Glomerular visceral epithelial cell (primary cell): ENCODE results near the gene XPO1.
"Not testable (repeated sequence)": the region's sequence is repeated elsewhere in the genome, so short reads cannot be mapped to it uniquely, and the experiment has no call there.

Source experiments
- DNase-seq: peaks from one replicate; pipeline ENCODE4 v3.0.0-alpha.2; 2016; ENCODE audit errors: extremely low spot score

XPO1 gene, protein sequence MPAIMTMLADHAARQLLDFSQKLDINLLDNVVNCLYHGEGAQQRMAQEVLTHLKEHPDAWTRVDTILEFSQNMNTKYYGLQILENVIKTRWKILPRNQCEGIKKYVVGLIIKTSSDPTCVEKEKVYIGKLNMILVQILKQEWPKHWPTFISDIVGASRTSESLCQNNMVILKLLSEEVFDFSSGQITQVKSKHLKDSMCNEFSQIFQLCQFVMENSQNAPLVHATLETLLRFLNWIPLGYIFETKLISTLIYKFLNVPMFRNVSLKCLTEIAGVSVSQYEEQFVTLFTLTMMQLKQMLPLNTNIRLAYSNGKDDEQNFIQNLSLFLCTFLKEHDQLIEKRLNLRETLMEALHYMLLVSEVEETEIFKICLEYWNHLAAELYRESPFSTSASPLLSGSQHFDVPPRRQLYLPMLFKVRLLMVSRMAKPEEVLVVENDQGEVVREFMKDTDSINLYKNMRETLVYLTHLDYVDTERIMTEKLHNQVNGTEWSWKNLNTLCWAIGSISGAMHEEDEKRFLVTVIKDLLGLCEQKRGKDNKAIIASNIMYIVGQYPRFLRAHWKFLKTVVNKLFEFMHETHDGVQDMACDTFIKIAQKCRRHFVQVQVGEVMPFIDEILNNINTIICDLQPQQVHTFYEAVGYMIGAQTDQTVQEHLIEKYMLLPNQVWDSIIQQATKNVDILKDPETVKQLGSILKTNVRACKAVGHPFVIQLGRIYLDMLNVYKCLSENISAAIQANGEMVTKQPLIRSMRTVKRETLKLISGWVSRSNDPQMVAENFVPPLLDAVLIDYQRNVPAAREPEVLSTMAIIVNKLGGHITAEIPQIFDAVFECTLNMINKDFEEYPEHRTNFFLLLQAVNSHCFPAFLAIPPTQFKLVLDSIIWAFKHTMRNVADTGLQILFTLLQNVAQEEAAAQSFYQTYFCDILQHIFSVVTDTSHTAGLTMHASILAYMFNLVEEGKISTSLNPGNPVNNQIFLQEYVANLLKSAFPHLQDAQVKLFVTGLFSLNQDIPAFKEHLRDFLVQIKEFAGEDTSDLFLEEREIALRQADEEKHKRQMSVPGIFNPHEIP (N-terminal part only)

DNA sequence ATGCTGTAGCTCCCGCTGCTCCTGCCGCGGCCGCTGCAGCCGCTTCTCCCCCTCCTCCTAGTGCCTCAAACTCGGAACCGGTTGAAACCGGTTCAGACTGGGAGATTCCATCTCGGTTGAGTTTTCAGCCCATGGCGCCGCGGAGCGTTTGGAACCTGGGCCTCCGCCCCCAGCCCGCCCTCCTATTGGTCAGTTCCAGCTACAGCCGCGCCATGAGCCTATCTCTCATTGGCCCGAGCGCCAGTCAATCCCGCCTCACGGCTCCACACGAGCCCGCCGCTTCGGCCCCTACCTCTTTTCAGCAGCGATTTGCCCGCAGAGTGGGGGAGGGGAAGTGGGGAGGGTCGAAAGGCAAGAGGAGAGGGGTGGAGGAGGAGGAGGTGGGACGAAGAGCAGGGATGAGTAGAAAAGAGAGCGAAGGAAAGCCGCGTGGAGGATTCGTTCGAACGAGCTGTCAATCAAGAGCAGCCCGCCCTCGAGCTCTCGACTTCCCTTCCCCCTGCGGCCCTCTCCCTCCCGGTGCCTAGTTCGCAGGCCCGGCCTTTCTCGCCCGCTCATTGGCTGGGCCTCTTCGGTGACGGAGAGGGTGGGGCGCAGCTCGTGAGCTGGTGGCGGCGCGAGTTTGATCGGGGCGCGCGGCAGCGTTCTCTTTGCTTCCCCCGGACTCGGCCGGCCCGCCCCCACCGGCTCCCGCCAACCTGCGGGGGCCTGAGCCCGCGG, at the start of gene XPO1:
Gene XPO1 (minus strand): TSS at position 157 of the 720 bp plus-strand sequence. CDS start 4,459 bp downstream, outside the sequence.
- peak; percentile 98 for DNase-seq

GRCh38 chr2:61586928-61587327, 48.8 kb upstream of the XPO1 start:
- DNase-seq = not testable (repeated sequence)

DNA sequence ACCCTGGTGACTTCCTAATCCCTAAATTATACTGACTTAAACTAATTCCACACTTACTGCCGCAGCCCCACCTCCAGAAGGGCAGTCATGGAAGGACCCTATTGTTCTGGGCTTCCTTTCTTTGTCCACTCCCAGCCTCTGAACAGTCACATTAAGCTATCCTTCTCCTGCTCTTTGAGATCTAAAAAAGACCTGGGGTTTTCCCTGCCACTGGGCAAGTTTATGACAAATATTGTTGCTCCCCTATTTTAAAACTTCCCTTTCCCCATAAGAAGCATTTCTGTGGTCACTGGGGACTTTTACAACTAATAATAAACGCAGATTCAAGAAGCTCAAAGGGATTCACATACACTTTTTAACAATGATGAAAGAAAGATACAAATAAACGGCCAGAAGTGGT, 47.2 kb upstream of the XPO1 start:
- no peak for DNase-seq

GRCh38 chr2:61584368-61584767, 46.2 kb upstream of the XPO1 start:
- not testable (repeated sequence) for DNase-seq

GRCh38 chr2:61582165-61582564, 44.0 kb upstream of the XPO1 start:
- no peak for DNase-seq

DNA sequence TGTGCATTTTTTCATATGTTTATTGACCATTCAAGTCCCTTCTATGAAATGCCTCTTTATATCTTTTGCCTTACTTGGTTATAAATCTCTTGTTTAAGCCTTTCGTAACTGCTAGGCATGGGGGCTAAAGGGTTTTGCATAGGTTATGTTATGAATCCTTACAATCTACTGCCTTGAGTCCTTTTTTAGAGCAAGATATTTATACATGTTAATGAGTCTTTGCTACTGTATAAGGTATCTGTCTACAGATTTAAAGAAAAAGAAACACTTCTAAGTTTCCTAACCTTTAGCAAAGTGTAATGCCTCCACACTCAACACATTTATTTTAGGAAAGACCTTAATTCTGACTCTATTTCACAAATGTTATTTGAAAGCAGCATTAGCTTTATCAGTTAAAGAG, 43.6 kb upstream of the XPO1 start:
- DNase-seq = no peak

DNA sequence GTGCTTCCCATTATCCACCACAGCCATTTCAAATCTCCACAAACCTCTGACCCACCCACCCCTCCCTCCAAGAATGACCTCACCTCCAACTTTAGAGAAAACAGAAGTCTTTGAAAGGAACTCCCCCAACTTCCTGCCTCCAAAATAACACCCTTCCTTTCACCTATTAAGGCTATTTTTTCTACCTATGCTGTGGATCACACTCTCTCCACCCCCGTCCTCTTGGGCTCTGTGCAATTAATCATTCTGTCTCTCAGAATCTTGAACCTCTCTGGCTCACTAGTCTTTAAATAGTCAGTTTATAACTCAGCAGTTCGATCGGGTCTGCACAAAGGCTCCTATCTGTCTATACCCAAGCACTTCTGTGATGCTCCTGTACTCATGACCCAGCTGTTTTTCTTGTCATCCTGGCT, 37.3 kb upstream of the XPO1 start:
- no peak for DNase-seq

DNA sequence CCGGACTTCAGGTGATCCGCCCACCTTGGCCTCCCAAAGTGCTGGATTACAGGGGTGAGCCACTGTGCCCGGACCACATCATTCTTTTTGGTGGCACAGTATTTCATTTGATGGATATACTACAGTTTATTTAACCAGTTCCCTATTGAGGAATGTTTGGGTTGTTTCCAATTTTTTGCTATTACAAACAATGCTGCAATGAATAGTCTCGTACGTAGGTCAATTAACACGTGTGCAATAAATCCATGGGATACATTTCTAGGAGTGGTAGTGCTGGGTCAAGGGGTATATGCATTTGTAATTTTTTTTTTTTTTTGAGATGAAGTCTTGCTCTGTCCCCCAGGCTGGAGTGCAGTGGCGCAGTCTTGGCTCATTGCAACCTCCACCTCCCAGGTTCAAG, 28.4 kb upstream of the XPO1 start:
- DNase-seq = no peak

DNA sequence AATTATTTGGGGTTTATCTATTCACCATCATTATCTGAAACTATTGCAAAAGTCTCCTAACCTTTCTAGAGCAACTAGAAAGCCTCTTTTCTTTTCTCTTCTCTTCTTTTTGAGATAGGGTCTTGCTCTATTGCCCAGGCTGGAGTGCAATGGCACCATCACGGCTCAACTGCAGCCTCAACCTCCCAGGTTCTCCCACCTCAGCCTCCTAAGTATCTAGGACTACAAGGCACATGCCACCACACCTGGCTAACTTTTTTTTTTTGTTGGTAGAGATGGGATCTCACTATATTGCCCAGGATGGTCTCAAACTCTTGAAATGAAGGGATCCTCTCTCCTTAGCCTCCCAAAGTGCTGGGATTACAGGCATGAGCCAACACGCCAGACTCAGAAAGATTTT, 24.5 kb upstream of the XPO1 start:
- DNase-seq = no peak

DNA sequence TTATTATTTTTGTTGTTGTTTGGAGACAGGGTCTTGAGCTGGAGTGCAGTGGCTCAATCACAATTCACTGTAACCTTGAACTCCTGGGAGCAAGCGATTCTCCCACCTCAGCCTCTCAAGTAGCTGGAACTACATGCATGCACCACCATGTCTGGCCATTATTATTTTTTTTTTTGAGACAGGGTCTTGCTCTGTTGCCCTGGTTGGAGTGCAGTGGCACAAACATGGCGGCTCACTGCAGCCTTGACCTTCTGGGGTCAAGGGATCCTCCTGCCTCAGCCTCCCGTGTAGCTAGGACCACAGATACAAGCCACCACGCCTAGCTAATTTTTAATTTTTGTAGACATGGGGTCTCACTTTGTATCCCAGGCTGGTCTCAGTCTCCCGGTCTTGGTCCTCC, 20.0 kb upstream of the XPO1 start:
- DNase-seq = no peak

DNA sequence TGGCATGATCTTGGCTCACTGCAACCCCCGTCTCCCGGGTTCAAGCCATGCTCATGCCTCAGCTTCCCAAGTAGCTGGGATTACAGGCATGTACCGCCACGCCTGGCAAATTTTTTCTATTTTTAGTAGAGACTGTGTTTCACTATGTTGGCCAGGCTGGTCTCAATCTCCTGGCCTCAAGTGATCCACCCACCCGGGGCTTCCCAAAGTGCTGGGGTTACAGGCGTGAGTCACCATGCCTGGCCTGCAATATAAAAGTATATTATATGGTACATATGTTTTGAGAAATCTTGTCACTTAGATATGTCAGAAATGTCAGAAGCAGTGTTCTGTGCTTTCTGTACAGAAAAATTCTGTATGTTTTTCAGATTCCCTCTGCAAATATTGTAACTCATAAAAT, 19.2 kb upstream of the XPO1 start:
- DNase-seq = no peak

DNA sequence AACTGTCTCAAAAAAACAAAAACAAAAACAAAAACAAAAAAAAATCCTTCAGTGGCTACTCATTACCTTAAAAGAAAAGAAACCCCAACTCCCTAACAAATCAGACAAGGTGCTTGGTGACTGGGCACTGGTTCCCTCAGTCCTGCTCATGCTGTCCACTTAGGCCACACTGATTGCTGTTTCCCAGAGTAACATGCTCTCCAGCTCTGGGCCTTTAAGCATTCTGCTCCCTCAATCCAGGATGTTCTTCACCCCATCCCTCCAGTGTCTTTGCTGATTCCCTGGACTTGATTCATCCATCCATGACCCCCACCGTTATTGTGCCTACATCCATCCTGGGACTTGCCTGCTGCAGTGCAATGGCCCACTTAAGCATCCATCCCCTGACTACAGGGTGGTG, 16.4 kb upstream of the XPO1 start:
- DNase-seq = no peak

DNA sequence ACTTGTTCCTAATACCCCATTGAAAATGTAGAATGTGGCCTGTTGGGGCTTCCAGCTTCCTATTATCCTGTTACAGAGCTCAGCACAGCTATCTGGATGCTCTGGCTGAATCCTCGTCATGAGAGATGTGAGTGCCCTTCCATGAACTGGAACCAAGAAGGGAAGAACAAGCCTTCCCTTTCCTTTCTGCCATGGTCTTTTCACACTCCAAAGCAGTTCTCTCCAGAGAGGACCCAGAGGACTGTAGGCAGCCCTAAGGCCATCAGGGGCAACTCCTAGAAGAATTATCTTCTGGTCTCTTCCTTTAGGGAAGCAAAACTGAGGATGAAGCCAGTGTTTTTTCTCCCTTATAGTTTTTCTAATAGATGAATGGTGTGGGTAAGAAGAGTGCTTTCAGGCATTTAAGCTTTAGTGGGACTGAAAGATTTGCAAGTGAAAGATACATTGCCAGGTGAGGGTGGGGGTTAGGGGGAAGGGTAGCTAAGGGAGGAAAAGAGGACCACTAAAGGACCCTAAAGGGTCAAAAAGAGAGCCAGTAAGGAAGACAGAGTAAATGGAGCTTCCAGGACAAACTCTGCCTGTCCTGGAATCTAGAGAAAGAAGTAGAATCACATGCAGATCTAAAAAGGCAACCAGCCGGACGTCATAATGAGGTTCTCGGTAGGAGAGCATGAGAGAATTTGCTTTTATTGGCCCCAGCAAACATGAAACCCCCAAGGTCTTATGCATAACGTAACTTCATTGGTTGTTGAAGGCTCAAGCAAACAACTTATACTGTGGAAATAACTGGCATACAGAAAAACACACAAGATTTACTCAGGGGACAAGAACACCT, 12.4 kb upstream of the XPO1 start:
- DNase-seq = no peak

DNA sequence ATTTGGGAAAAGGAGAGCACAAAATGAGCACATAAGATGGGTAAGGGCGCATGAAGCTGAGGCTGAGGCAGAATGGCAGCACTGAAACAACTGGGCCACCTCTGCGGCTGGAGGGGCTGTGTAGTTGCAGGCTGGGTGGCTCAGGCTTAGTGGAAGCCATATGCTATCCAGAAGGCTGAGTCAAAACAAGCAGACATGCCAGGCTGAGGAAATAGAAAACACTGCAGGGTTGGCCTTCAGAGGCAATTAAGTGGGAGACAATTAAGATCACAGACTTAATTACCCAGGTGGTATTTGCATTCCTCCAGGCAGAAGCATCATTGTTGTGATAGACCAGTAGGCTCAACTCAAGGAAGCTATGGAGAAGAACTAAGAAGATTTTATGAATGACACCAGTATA, 11.4 kb upstream of the XPO1 start:
- no peak for DNase-seq

GRCh38 chr2:61543062-61543461, 4.9 kb upstream of the XPO1 start:
- DNase-seq = no peak

DNA sequence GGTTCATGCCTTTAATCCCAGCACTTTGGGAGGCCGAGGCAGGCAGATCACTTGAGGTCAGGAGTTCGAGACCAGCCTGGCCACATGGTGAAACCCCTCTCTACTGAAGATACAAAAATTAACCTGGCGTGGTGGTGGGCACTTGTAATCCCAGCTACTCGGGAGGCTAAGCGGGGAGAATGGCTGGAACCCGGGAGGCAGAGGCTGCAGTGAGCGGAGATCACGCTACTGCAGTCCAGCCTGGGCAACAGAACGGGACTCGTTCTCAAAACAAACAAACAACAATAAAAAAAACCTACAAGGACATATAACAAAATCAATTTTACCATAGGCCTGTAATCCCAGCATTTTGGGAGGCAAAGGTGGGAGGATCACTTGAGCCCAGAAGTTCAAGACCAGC, 2.0 kb upstream of the XPO1 start:
- DNase-seq = not testable (repeated sequence)

- no peak for DNase-seq
Observed at GRCh38 chr2:61538920-61539520, 864 bp upstream of the XPO1 start.

DNA sequence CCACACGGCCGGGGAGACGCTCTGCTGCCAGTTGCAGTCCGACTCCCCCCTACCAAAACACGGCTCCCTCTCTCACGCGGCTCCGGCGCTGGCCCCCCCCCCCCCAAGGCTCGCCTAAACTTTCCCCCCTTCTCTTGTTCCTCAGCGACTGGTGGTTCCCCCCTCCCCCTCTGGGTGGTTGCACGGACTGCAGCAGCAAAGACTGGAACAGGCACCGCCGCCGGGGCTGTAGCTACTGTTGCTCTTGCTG, 281 bp downstream of the XPO1 start:
- DNase-seq = no peak

- no peak for DNase-seq
Observed at GRCh38 chr2:61537277-61537949, 743 bp downstream of the XPO1 start.

GRCh38 chr2:61536572-61537276, 1.4 kb downstream of the XPO1 start:
- peak; percentile 91 for DNase-seq
